ENCODE measurements around the gene C16orf46.
"Not testable (repeated sequence)": the region's sequence is repeated elsewhere in the genome, so short reads cannot be mapped to it uniquely, and the experiment has no call there.

Gene C16orf46
- total RNA-seq, result 0 to 0.17 (median 0) reads per million in 3 donors

GRCh38 chr16:81077076-81077940, at the start of gene C16orf46:
C16orf46 (minus strand) TSS chr16:81077238; CDS start chr16:81063955, 13,283 bp downstream.
- no peaks in the 10 kb centered on the region for H3K9me3 ChIP-seq (ENCODE audit: control insufficient read depth, low read length)
- peak within 1 kb of the TSS; percentile 94 for H3K27ac ChIP-seq (ENCODE audit: insufficient read depth, low read length, poor library complexity, severe bottlenecking)
- peak within 1 kb of the TSS; percentile 69 for H3K4me3 ChIP-seq (ENCODE audit: insufficient read depth, low read depth, low read length, poor library complexity, severe bottlenecking)
- peak; percentile 87 to 93 (median 92) for DNase-seq
- H3K27me3 ChIP-seq (replicated peaks; ENCODE audit: control insufficient read depth, insufficient read depth, low read length, poor library complexity, severe bottlenecking), result no peaks in the 10 kb centered on the region
- H3K4me1 ChIP-seq (ENCODE audit: control insufficient read depth, insufficient read depth, low read length, poor library complexity, severe bottlenecking), result no peaks in the 10 kb centered on the region
- no peaks in the 10 kb centered on the region for H3K36me3 ChIP-seq (ENCODE audit: control insufficient read depth, insufficient read depth, low read length)

- DNase-seq, result no peak
- H3K9me3 ChIP-seq (ENCODE audit: control insufficient read depth, low read length), result no peaks in the 10 kb centered on the region
- H3K27me3 ChIP-seq (replicated peaks; ENCODE audit: control insufficient read depth, insufficient read depth, low read length, poor library complexity, severe bottlenecking), result no peaks in the 10 kb centered on the region
Observed at GRCh38 chr16:81123092-81123852, 46.2 kb upstream of the C16orf46 start.

GRCh38 chr16:81121474-81121990, 44.5 kb upstream of the C16orf46 start:
- H3K27ac ChIP-seq (ENCODE audit: insufficient read depth, low read length, poor library complexity, severe bottlenecking), result no peak overlapping the region
- no peaks in the 10 kb centered on the region for H3K27me3 ChIP-seq (replicated peaks; ENCODE audit: control insufficient read depth, insufficient read depth, low read length, poor library complexity, severe bottlenecking)
- H3K4me1 ChIP-seq (ENCODE audit: control insufficient read depth, insufficient read depth, low read length, poor library complexity, severe bottlenecking), result no peaks in the 10 kb centered on the region
- no peaks in the 10 kb centered on the region for H3K36me3 ChIP-seq (ENCODE audit: control insufficient read depth, insufficient read depth, low read length)
- H3K4me3 ChIP-seq (ENCODE audit: insufficient read depth, low read depth, low read length, poor library complexity, severe bottlenecking), result no peak overlapping the region
- no peaks in the 10 kb centered on the region for H3K9me3 ChIP-seq (ENCODE audit: control insufficient read depth, low read length)
- DNase-seq, result no peak

More at GRCh38 chr16:81123092-81123852, 46.2 kb upstream of the C16orf46 start:
- H3K4me1 ChIP-seq (ENCODE audit: control insufficient read depth, insufficient read depth, low read length, poor library complexity, severe bottlenecking), result no peaks in the 10 kb centered on the region
- no peaks in the 10 kb centered on the region for H3K36me3 ChIP-seq (ENCODE audit: control insufficient read depth, insufficient read depth, low read length)
- H3K4me3 ChIP-seq (ENCODE audit: insufficient read depth, low read depth, low read length, poor library complexity, severe bottlenecking), result no peak overlapping the region
- H3K27ac ChIP-seq (ENCODE audit: insufficient read depth, low read length, poor library complexity, severe bottlenecking), result no peak overlapping the region

GRCh38 chr16:81117436-81117835, 40.4 kb upstream of the C16orf46 start:
- Histone ChIP-seq H3K27ac (ENCODE audit: insufficient read depth, low read length, poor library complexity, severe bottlenecking) (no peak overlapping the region), H3K36me3 (ENCODE audit: control insufficient read depth, insufficient read depth, low read length) (no peaks in the 10 kb centered on the region), H3K27me3 (replicated peaks; ENCODE audit: control insufficient read depth, insufficient read depth, low read length, poor library complexity, severe bottlenecking) (no peaks in the 10 kb centered on the region), H3K4me1 (ENCODE audit: control insufficient read depth, insufficient read depth, low read length, poor library complexity, severe bottlenecking) (no peaks in the 10 kb centered on the region), H3K9me3 (ENCODE audit: control insufficient read depth, low read length) (no peaks in the 10 kb centered on the region), H3K4me3 (ENCODE audit: insufficient read depth, low read depth, low read length, poor library complexity, severe bottlenecking) (no peak overlapping the region)
- DNase-seq, result no peak

GRCh38 chr16:81116285-81116684, 39.2 kb upstream of the C16orf46 start:
- DNase-seq, result no peak
- H3K27ac ChIP-seq (ENCODE audit: insufficient read depth, low read length, poor library complexity, severe bottlenecking), result no peak overlapping the region
- H3K4me3 ChIP-seq (ENCODE audit: insufficient read depth, low read depth, low read length, poor library complexity, severe bottlenecking), result no peak overlapping the region
- H3K9me3 ChIP-seq (ENCODE audit: control insufficient read depth, low read length), result no peaks in the 10 kb centered on the region
- H3K27me3 ChIP-seq (replicated peaks; ENCODE audit: control insufficient read depth, insufficient read depth, low read length, poor library complexity, severe bottlenecking), result no peaks in the 10 kb centered on the region
- no peaks in the 10 kb centered on the region for H3K4me1 ChIP-seq (ENCODE audit: control insufficient read depth, insufficient read depth, low read length, poor library complexity, severe bottlenecking)
- no peaks in the 10 kb centered on the region for H3K36me3 ChIP-seq (ENCODE audit: control insufficient read depth, insufficient read depth, low read length)

- DNase-seq, result no peak
- Histone ChIP-seq H3K27me3 (replicated peaks; ENCODE audit: control insufficient read depth, insufficient read depth, low read length, poor library complexity, severe bottlenecking) (no peaks in the 10 kb centered on the region), H3K9me3 (ENCODE audit: control insufficient read depth, low read length) (no peaks in the 10 kb centered on the region), H3K4me3 (ENCODE audit: insufficient read depth, low read depth, low read length, poor library complexity, severe bottlenecking) (no peak overlapping the region), H3K4me1 (ENCODE audit: control insufficient read depth, insufficient read depth, low read length, poor library complexity, severe bottlenecking) (no peaks in the 10 kb centered on the region), H3K27ac (ENCODE audit: insufficient read depth, low read length, poor library complexity, severe bottlenecking) (no peak overlapping the region), H3K36me3 (ENCODE audit: control insufficient read depth, insufficient read depth, low read length) (no peaks in the 10 kb centered on the region)
Observed at GRCh38 chr16:81112453-81112852, 35.4 kb upstream of the C16orf46 start.

- not testable (repeated sequence) for DNase-seq; H3K9me3 ChIP-seq (ENCODE audit: control insufficient read depth, low read length); H3K4me1 ChIP-seq (ENCODE audit: control insufficient read depth, insufficient read depth, low read length, poor library complexity, severe bottlenecking); H3K27ac ChIP-seq (ENCODE audit: insufficient read depth, low read length, poor library complexity, severe bottlenecking); H3K4me3 ChIP-seq (ENCODE audit: insufficient read depth, low read depth, low read length, poor library complexity, severe bottlenecking); H3K36me3 ChIP-seq (ENCODE audit: control insufficient read depth, insufficient read depth, low read length); H3K27me3 ChIP-seq (replicated peaks; ENCODE audit: control insufficient read depth, insufficient read depth, low read length, poor library complexity, severe bottlenecking)
Observed at GRCh38 chr16:81109274-81109673, 32.2 kb upstream of the C16orf46 start.

- no peak for DNase-seq
- no peaks in the 10 kb centered on the region for H3K27me3 ChIP-seq (replicated peaks; ENCODE audit: control insufficient read depth, insufficient read depth, low read length, poor library complexity, severe bottlenecking)
- no peaks in the 10 kb centered on the region for H3K9me3 ChIP-seq (ENCODE audit: control insufficient read depth, low read length)
- no peak overlapping the region for H3K4me3 ChIP-seq (ENCODE audit: insufficient read depth, low read depth, low read length, poor library complexity, severe bottlenecking)
- no peaks in the 10 kb centered on the region for H3K4me1 ChIP-seq (ENCODE audit: control insufficient read depth, insufficient read depth, low read length, poor library complexity, severe bottlenecking)
- H3K27ac ChIP-seq (ENCODE audit: insufficient read depth, low read length, poor library complexity, severe bottlenecking), result no peak overlapping the region
- no peaks in the 10 kb centered on the region for H3K36me3 ChIP-seq (ENCODE audit: control insufficient read depth, insufficient read depth, low read length)
Observed at GRCh38 chr16:81107511-81107910, 30.5 kb upstream of the C16orf46 start.

GRCh38 chr16:81106826-81107503, 29.9 kb upstream of the C16orf46 start:
- DNase-seq, result no peak
- no peaks in the 10 kb centered on the region for H3K4me1 ChIP-seq (ENCODE audit: control insufficient read depth, insufficient read depth, low read length, poor library complexity, severe bottlenecking)
- H3K4me3 ChIP-seq (ENCODE audit: insufficient read depth, low read depth, low read length, poor library complexity, severe bottlenecking), result no peak overlapping the region
- no peaks in the 10 kb centered on the region for H3K36me3 ChIP-seq (ENCODE audit: control insufficient read depth, insufficient read depth, low read length)
- H3K9me3 ChIP-seq (ENCODE audit: control insufficient read depth, low read length), result no peaks in the 10 kb centered on the region
- H3K27me3 ChIP-seq (replicated peaks; ENCODE audit: control insufficient read depth, insufficient read depth, low read length, poor library complexity, severe bottlenecking), result no peaks in the 10 kb centered on the region
- H3K27ac ChIP-seq (ENCODE audit: insufficient read depth, low read length, poor library complexity, severe bottlenecking), result no peak overlapping the region
